ENCODE data around the gene SPATA6L.
"Not testable (repeated sequence)": the region's sequence is repeated elsewhere in the genome, so short reads cannot be mapped to it uniquely, and the experiment has no call there.

GRCh38 chr9:4606033-4606432, 60.2 kb downstream of the SPATA6L start:
- TF ChIP-seq EZH2phosphoT487 (IDR thresholded peaks at IDR 0.05; ENCODE audit: borderline replicate concordance): not testable (repeated sequence)
- TF ChIP-seq, protein P1, sequence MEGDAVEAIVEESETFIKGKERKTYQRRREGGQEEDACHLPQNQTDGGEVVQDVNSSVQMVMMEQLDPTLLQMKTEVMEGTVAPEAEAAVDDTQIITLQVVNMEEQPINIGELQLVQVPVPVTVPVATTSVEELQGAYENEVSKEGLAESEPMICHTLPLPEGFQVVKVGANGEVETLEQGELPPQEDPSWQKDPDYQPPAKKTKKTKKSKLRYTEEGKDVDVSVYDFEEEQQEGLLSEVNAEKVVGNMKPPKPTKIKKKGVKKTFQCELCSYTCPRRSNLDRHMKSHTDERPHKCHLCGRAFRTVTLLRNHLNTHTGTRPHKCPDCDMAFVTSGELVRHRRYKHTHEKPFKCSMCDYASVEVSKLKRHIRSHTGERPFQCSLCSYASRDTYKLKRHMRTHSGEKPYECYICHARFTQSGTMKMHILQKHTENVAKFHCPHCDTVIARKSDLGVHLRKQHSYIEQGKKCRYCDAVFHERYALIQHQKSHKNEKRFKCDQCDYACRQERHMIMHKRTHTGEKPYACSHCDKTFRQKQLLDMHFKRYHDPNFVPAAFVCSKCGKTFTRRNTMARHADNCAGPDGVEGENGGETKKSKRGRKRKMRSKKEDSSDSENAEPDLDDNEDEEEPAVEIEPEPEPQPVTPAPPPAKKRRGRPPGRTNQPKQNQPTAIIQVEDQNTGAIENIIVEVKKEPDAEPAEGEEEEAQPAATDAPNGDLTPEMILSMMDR (conservative IDR thresholded peaks at IDR 0.05; ENCODE audit: low read length): not testable (repeated sequence)

All from Loucy (cell line).